GM18508 (cell line): ENCODE data around the gene MTFP1.

Experiments used
- ATAC-seq: cut with Tn5 transposase; IDR thresholded peaks from one replicate; pipeline ENCODE4 v1.9.1; 2021; ENCODE audit warnings: moderate number of reproducible peaks; ENCODE audit not compliant: insufficient read depth, unreplicated experiment

The MTFP1 gene, protein sequence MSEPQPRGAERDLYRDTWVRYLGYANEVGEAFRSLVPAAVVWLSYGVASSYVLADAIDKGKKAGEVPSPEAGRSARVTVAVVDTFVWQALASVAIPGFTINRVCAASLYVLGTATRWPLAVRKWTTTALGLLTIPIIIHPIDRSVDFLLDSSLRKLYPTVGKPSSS

GRCh38 chr22:30425616-30426387, at the start of gene MTFP1:
MTFP1 (plus strand) TSS chr22:30425768; CDS start chr22:30425880, 112 bp downstream.
- ATAC-seq: no peak

- no peak for ATAC-seq
Observed at GRCh38 chr22:30380011-30380410, 45.6 kb upstream of the MTFP1 start.

DNA sequence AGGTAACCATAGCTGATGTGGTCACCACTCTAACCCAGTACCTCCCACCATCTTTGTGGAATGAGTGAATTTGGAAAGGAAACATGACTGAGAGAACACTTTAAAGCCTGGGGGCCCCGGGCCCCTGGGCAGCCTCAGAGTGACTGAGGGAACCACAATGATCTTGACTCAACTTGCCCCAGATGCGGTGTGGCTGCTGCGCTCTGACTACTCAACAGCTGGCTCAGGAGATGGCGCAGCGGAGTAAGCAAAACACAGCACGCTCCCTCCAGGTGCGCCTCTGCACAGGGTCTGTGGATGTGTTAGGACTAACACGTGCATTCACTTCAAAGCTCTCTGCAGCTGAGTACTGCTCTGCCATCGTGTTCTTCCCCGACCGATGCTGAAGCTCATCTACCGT, 44.3 kb upstream of the MTFP1 start:
- no peak for ATAC-seq

- ATAC-seq: no peak
Observed at GRCh38 chr22:30382340-30382739, 43.2 kb upstream of the MTFP1 start.

DNA sequence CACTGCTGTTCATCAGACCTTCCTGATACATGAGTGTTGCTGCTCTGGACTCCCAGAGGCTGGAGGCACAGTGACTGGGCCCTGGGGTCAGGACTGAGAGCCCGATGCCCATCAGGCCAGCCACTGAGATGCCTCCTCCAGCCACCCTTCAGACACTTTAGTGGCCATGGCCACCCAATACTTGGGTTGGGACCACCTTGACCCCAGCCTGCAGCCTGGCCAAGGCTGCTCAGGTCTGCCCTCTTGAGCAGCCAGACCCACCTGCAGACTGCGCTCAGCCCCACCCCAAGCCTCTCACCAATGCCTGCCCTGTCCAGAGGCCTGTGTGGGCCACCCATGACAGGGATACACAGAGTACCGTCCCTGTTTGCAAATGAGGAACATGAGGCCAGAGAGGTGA, 42.5 kb upstream of the MTFP1 start:
- no peak for ATAC-seq

DNA sequence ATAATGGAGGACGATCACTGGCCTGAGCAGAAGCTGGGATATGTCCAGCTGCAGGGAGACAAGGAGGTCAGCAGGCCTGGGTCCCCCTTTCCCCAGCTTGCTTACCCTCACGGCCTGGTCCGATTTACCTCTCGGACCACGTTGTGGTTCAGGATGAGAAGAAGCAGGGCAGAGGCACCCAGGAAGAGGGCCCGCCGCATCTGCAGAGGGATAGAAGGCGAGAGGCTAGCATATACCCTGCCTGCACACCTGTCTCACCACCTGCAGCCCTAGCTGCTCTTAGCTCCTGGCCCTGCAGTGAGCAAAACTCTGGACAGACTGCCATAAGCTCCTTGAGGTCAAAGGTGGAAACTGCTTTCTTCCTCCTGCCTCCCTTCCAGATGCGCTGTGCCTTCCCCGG, 39.6 kb upstream of the MTFP1 start:
- no peak for ATAC-seq

- ATAC-seq: no peak
Observed at GRCh38 chr22:30386608-30386959, 39.0 kb upstream of the MTFP1 start.

DNA sequence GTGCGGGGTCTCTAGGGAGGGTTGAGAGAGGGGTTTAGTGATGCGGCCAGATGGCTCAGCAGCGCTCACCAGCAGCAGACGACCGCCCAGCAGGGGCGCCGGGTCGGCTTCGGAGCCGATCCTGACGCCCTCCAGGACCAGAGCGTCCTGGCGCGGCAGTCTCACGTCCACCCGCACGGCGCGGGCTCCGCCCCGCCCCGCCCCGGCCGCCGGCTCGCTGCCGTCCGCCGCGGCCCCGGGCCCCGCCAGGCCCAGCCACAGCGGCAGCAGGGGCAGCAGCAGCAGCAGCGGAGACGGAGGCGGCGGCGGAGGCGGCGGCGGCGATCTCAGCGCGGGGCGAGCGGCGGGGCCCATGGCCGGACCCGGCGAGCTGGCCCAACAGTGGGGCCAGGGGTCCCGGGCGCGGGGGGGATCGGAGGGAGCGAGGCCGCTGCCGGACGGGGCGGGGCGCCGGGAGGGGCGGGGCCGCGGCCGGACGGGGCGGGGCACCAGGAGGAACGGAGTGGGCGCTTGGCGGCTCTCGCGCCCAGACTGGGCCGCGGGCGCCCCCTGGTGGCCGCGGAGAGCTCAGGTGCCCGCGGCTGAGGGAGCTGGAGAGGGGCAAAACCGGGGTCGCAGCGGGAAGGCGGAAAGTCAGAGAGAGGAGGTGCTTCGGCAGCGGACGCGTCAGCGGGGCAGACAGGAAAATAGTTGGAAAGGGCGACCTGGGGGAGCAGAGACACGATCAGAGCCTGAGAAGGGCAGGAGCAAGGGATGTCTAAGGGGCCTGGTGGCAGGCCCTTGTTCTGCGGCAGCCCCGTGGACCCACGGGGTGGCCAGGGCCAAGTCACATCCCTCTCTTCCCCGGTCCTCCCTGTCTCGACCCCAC, 38.4 kb upstream of the MTFP1 start, which contains the start of gene RNF215:
Gene RNF215, minus strand, starts transcription at position 452 of the 868 bp plus-strand sequence. Its CDS starts 98 bp downstream, at position 354.
- ATAC-seq: no peak

GRCh38 chr22:30390974-30391691, 34.4 kb upstream of the MTFP1 start:
- no peak for ATAC-seq

- no peak for ATAC-seq
Observed at GRCh38 chr22:30392661-30393321, 32.8 kb upstream of the MTFP1 start.

DNA sequence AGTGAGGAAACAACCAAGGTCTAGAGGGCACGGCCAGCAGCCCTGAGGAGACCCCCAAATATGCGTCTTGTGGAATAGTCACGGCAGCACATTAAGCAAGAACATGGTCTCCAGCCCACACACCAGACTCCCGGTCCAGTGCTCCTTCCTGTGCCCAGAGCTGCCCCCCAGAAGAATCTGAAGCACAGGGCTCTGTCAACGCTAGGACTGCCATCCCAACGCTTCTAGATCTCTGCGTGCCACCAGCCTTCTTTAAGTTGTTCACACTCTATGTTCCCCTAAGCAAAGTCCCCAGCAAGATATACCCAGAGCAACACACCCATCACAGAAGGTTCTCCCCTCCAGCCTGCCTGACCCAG, 32.3 kb upstream of the MTFP1 start:
- no peak for ATAC-seq

DNA sequence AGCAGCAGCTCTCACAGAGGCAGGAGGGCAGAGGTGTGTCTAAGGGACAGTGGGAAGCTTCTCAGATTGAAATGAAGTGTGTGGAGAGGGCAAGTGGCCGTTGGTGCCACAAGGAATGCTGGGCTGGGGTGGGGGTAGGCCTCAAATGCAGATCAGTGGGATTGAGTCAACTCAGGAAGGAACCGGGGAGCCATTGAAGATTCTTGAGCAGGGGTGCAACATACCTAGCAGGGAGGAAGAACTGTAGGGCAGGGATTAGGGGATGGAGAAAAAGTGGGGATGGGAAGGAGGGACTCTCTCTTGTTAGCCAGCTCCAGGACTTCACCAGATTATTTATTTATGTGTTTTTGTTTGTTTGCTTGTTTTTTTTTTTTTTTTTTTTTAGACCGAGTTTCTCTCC, 31.7 kb upstream of the MTFP1 start:
- ATAC-seq: no peak

- ATAC-seq: no peak
Observed at GRCh38 chr22:30396871-30397655, 28.5 kb upstream of the MTFP1 start, which contains the start of gene SEC14L2. SEC14L2 (plus strand) TSS chr22:30397018; CDS start chr22:30397117, 99 bp downstream.

DNA sequence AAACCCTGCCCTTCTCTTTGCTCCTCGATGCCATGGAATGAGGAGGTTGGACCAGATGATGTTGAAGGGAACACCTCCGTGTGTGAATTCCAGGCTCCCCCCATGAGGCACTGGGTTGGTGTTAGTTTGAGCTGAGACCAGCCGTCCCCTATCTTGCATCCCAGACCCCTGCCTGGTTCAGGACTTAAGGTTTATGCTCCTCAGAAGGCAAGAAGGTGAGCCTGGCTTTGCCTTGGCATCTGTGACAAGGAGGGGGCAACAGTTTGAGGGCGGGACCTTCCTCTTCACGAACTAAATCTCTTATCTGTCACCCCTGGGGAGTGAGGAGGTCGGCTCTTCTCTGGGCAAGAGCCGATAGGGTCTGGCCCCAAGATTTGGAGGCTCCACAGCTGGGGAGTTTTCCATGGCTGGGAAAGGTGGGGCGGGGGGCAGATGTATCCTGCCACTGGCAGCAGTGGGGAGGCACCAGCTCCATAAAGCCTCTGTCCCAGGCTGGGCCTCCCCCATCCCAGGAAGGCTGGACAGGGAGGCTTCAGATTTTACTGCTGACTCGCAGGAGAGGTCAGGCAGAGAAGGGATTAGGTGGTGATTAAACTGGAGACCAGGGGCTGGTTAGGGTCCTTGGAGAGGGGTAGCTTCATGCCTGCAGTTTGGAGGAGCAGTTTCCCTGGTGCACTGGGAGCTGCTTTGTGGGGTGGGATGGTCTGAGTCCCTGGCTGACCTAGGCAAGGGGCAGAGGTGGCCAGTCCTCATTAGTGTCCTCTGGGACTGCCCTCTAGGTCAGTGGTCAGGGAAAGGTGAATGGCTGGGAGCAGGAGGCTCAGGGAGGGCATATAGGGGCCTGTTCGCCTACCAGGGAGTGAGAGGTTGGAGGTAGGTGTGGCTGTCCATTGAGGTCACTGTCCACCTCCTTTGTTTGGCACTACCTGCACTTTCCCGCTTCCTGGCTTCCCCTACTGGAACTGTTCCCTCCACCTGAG, 27.6 kb upstream of the MTFP1 start:
- no peak for ATAC-seq

- ATAC-seq: no peak
Observed at GRCh38 chr22:30398685-30399680, 26.6 kb upstream of the MTFP1 start.

DNA sequence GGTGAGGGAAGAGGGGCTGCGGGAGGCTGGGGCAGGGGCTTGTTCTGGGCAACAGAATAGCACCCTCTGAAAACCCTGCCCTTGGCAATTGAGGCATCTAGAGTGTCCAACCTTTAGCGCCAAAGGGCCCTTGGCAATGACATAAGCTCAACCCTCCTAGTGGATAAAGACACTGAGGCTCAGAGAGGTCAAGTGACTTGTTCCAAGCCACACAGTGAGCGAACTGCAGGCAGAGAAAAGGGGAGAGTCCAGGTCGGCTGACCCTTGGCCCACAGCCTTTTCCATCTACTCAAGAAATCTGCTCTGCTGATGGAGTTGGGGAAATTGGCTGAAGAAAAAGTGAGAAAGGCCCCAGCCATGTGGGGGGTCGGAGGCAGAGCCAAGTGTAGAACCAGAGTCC, 25.9 kb upstream of the MTFP1 start:
- ATAC-seq: no peak

- no peak for ATAC-seq
Observed at GRCh38 chr22:30400159-30400558, 25.4 kb upstream of the MTFP1 start.
